ENCODE data around the gene UVRAG.

Gene UVRAG

GRCh38 chr11:76129729-76130128 lies 314.7 kb downstream of the UVRAG start:
- no peak for DNase-seq

- no peak for DNase-seq
Observed at GRCh38 chr11:76131142-76131541, 316.1 kb downstream of the UVRAG start.

GRCh38 chr11:76131671-76132631 lies 316.9 kb downstream of the UVRAG start:
- DNase-seq = no peak

- no peak for DNase-seq
Observed at GRCh38 chr11:76134239-76134638, 319.2 kb downstream of the UVRAG start.

GRCh38 chr11:76135491-76135890 lies 320.5 kb downstream of the UVRAG start:
- DNase-seq = no peak

- no peak for DNase-seq
Observed at GRCh38 chr11:76139314-76139713, 324.3 kb downstream of the UVRAG start.

- DNase-seq = no peak
Observed at GRCh38 chr11:76140912-76141574, 326.0 kb downstream of the UVRAG start.

GRCh38 chr11:76141901-76142588 lies 327.0 kb downstream of the UVRAG start:
- DNase-seq = no peak

- DNase-seq = no peak
Observed at GRCh38 chr11:76143274-76143673, 328.3 kb downstream of the UVRAG start.

- peak; percentile 18 for DNase-seq
Observed at GRCh38 chr11:76147106-76147740, 332.2 kb downstream of the UVRAG start.

- no peak for DNase-seq
Observed at GRCh38 chr11:76148231-76148630, 333.2 kb downstream of the UVRAG start.

- no peak for DNase-seq
Observed at GRCh38 chr11:76148941-76149613, 334.1 kb downstream of the UVRAG start.

GRCh38 chr11:76149713-76150112 lies 334.7 kb downstream of the UVRAG start:
- DNase-seq = no peak

GRCh38 chr11:76150141-76150540 lies 335.1 kb downstream of the UVRAG start:
- no peak for DNase-seq

GRCh38 chr11:76151556-76152085 lies 336.6 kb downstream of the UVRAG start:
- DNase-seq = peak; percentile 100

GRCh38 chr11:76152086-76152681 lies 337.2 kb downstream of the UVRAG start:
- peak; percentile 68 for DNase-seq

- DNase-seq = peak; percentile 27
Observed at GRCh38 chr11:76152741-76153570, 337.9 kb downstream of the UVRAG start.

- DNase-seq = no peak
Observed at GRCh38 chr11:76153571-76153923, 338.5 kb downstream of the UVRAG start.

GRCh38 chr11:76155500-76156227 lies 340.7 kb downstream of the UVRAG start:
- DNase-seq = no peak

GRCh38 chr11:76156971-76157427 lies 342.0 kb downstream of the UVRAG start:
- DNase-seq = no peak

Measured in DMS153 (cell line).